Endometrial microvascular endothelial cells (primary cell): ENCODE measurements around the gene RTN1. TPM values are rescaled to one million over a fixed set of nuclear protein-coding genes. Genes with fewer than 3 reads are reported as not detected.
"Not testable (repeated sequence)": the region's sequence is repeated elsewhere in the genome, so short reads cannot be mapped to it uniquely, and the experiment has no call there.

Source experiments
- in situ Hi-C: cut with HindIII; loops from 2 replicates; pipeline ENCODE4 v1.10.0; 2017; ENCODE audit warnings: low sequenced_read_pairs, low pct_unique_long_range_greater_than_20kb; ENCODE audit errors: inconsistent ontology term
- total RNA-seq: library from RNA; depleted of rRNA; stranded (reverse); fragments of >200 nt; gene quantifications from one replicate; pipeline ENCODE4 v1.2.3, GENCODE V29; 2015; ENCODE audit errors: inconsistent ontology term

RTN1 gene
- total RNA-seq, 1 donor from 2014 or later = 14.0 TPM

GRCh38 chr14:59678352-59678751, 192.2 kb downstream of the RTN1 start:
- in situ Hi-C loops = no loop called here

GRCh38 chr14:59677771-59678231, 192.8 kb downstream of the RTN1 start:
- in situ Hi-C loops = no loop called here

- in situ Hi-C loops = no loop called here
Measured at GRCh38 chr14:59675394-59675793, 195.2 kb downstream of the RTN1 start.

GRCh38 chr14:59664741-59665140, 205.8 kb downstream of the RTN1 start:
- in situ Hi-C loops = no loop called here

- in situ Hi-C loops = no loop called here
Measured at GRCh38 chr14:59657769-59658168, 212.8 kb downstream of the RTN1 start.

GRCh38 chr14:59656473-59656872, 214.1 kb downstream of the RTN1 start:
- in situ Hi-C loops = no loop called here

GRCh38 chr14:59654131-59654530, 216.4 kb downstream of the RTN1 start:
- in situ Hi-C loops = not testable (repeated sequence)

GRCh38 chr14:59646832-59647231, 223.7 kb downstream of the RTN1 start:
- in situ Hi-C loops = not testable (repeated sequence)

GRCh38 chr14:59638885-59639284, 231.7 kb downstream of the RTN1 start:
- in situ Hi-C loops = no loop called here

- in situ Hi-C loops = no loop called here
Measured at GRCh38 chr14:59634617-59635016, 236.0 kb downstream of the RTN1 start.

GRCh38 chr14:59633486-59633885, 237.1 kb downstream of the RTN1 start:
- in situ Hi-C loops = no loop called here

GRCh38 chr14:59632381-59632780, 238.2 kb downstream of the RTN1 start:
- in situ Hi-C loops = no loop called here

- in situ Hi-C loops = no loop called here
Measured at GRCh38 chr14:59631237-59631636, 239.3 kb downstream of the RTN1 start.

- in situ Hi-C loops = no loop called here
Measured at GRCh38 chr14:59630288-59630963, 240.2 kb downstream of the RTN1 start.

GRCh38 chr14:59629444-59630287, 240.9 kb downstream of the RTN1 start:
- in situ Hi-C loops = no loop called here

GRCh38 chr14:59627011-59627520, 243.5 kb downstream of the RTN1 start:
- in situ Hi-C loops = no loop called here

- in situ Hi-C loops = no loop called here
Measured at GRCh38 chr14:59622631-59623030, 247.9 kb downstream of the RTN1 start.

GRCh38 chr14:59619061-59619460, 251.5 kb downstream of the RTN1 start:
- in situ Hi-C loops = no loop called here

- in situ Hi-C loops = no loop called here
Measured at GRCh38 chr14:59601056-59601455, 269.5 kb downstream of the RTN1 start.
